ENCODE results near the gene ZBTB47.

Gene ZBTB47

GRCh38 chr3:42660131-42660715 lies 6.7 kb downstream of the ZBTB47 start:
- H3K9me3 ChIP-seq: no peaks in the 10 kb centered on the region
- H3K4me1 ChIP-seq: peaks cover 0 to 47% (median 39%) of the 10 kb centered on the region in 4 donors
- no peak overlapping the region for H3K4me3 ChIP-seq
- TF ChIP-seq, protein P1, sequence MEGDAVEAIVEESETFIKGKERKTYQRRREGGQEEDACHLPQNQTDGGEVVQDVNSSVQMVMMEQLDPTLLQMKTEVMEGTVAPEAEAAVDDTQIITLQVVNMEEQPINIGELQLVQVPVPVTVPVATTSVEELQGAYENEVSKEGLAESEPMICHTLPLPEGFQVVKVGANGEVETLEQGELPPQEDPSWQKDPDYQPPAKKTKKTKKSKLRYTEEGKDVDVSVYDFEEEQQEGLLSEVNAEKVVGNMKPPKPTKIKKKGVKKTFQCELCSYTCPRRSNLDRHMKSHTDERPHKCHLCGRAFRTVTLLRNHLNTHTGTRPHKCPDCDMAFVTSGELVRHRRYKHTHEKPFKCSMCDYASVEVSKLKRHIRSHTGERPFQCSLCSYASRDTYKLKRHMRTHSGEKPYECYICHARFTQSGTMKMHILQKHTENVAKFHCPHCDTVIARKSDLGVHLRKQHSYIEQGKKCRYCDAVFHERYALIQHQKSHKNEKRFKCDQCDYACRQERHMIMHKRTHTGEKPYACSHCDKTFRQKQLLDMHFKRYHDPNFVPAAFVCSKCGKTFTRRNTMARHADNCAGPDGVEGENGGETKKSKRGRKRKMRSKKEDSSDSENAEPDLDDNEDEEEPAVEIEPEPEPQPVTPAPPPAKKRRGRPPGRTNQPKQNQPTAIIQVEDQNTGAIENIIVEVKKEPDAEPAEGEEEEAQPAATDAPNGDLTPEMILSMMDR (IDR thresholded peaks at IDR 0.05): no peak
- H3K36me3 ChIP-seq: peaks cover 10 to 72% (median 28%) of the 10 kb centered on the region in 3 donors
- peak overlapping the region; percentile 95 to 99 for H3K27ac ChIP-seq
- intact Hi-C loops (cut with DNase I; ENCODE audit: low total_unique reads): no loop called here
- DNase-seq: peak in 1 of 2 donors; percentile 70
- no peaks in the 10 kb centered on the region for H3K27me3 ChIP-seq

- Histone ChIP-seq H3K27ac (peak overlapping the region; percentile 95 to 99), H3K4me3 (no peak overlapping the region), H3K4me1 (peaks cover 0 to 47% (median 39%) of the 10 kb centered on the region in 4 donors), H3K9me3 (no peaks in the 10 kb centered on the region), H3K27me3 (no peaks in the 10 kb centered on the region), H3K36me3 (peaks cover 10 to 72% (median 28%) of the 10 kb centered on the region in 3 donors)
- intact Hi-C loops (cut with DNase I; ENCODE audit: low total_unique reads): no loop called here
- no peak for DNase-seq
- TF ChIP-seq, protein P1 (IDR thresholded peaks at IDR 0.05): no peak
Observed at GRCh38 chr3:42660898-42661297, 7.4 kb downstream of the ZBTB47 start.

DNA sequence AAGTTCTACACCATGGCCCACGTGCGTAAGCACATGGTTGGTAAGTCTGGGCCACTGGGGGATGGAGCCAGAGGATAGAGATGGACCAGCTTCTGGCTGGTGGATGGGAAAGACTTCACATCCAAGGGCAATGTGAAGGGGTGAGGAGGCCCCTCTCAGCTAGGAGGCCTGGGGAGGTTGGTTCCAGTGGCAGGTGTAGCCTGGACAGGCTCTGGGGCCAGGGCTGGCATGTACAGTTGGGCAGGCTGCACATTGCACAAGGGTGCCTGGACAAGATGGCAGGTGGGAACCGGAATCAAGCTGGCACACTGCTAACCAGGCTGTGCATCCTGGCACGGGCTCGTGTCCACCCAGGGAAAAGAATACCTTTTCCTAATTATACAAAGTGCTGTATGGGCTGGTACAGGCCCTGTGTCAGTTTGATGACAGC lies 8.1 kb downstream of the ZBTB47 start:
- DNase-seq: no peak
- intact Hi-C loops (cut with DNase I; ENCODE audit: low total_unique reads): no loop called here
- Histone ChIP-seq H3K27ac (peak overlapping the region; percentile 95 to 99), H3K36me3 (peaks cover 10 to 72% (median 28%) of the 10 kb centered on the region in 3 donors), H3K27me3 (no peaks in the 10 kb centered on the region), H3K4me1 (peaks cover 0 to 47% (median 39%) of the 10 kb centered on the region in 4 donors), H3K4me3 (no peak overlapping the region), H3K9me3 (no peaks in the 10 kb centered on the region)
- TF ChIP-seq, protein P1 (IDR thresholded peaks at IDR 0.05): no peak

GRCh38 chr3:42662037-42662812 lies 8.7 kb downstream of the ZBTB47 start:
- DNase-seq: peak in 1 of 2 donors; percentile 65
- H3K36me3 ChIP-seq: peaks cover 10 to 71% (median 28%) of the 10 kb centered on the region in 3 donors
- H3K4me1 ChIP-seq: peaks cover 0 to 51% (median 42%) of the 10 kb centered on the region in 4 donors
- intact Hi-C loops (cut with DNase I; ENCODE audit: low total_unique reads): no loop called here
- TF ChIP-seq, protein P1 (IDR thresholded peaks at IDR 0.05): no peak
- H3K4me3 ChIP-seq: no peak overlapping the region
- no peaks in the 10 kb centered on the region for H3K9me3 ChIP-seq
- peak overlapping the region; percentile 0 to 99 for H3K27ac ChIP-seq
- no peaks in the 10 kb centered on the region for H3K27me3 ChIP-seq

DNA sequence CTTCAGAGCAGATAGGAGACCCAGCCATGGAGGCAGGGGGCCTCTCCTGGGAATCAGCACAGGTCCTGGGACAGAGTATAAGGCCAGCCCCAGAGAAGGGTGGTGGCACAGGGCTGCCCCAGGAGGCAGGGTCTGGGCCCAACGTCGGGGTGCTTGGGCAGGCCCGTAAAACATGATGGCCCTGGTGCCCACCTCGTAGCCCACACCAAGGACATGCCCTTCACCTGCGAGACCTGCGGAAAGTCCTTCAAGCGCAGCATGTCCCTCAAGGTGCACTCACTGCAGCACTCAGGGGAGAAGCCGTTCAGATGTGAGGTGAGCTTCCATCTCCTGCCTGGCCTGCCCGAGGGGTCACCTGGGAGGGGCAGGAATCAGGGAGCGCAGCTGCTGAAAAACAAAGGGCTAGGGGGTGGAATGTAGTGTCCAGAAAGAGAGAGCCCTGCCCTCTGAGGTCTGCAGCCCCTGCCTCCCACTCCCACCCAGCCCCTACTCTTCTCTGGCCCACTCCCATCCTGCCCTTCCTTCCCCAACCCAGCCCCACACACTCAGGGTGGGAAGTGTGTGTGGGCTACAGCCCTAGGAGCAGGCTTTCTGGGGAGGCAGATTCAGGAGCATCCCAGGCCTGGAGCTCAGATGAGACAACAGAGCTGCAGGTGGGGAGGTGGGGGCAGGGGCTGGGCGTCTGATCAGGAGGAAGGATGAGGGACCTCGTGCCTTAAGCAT lies 9.5 kb downstream of the ZBTB47 start:
- Histone ChIP-seq H3K27ac (peak overlapping the region in 1 of 2 donors; percentile 99), H3K27me3 (no peaks in the 10 kb centered on the region), H3K36me3 (peaks cover 9 to 64% (median 28%) of the 10 kb centered on the region in 3 donors), H3K4me3 (no peak overlapping the region), H3K4me1 (peaks cover 0 to 55% (median 43%) of the 10 kb centered on the region in 4 donors), H3K9me3 (no peaks in the 10 kb centered on the region)
- TF ChIP-seq, protein P1 (IDR thresholded peaks at IDR 0.05): no peak
- intact Hi-C loops (cut with DNase I; ENCODE audit: low total_unique reads): no loop called here
- DNase-seq: no peak
